PFSK-1 (cell line): ENCODE results near the gene EIF6.

Experiments
- FOXP2 ChIP-seq: optimal IDR thresholded peaks from 2 replicates; pipeline ENCODE3; 2011; ENCODE audit warnings: borderline replicate concordance, control low read depth, inconsistent platforms; ENCODE audit not compliant: insufficient read depth; ENCODE audit errors: extremely low read length, extremely low read depth
- POLR2AphosphoS5 ChIP-seq: IDR thresholded peaks from 2 replicates; pipeline ENCODE4 v1.6.1; 2012; ENCODE audit warnings: low read depth, mild to moderate bottlenecking, control low read depth, low read length, moderate library complexity
- REST ChIP-seq, 2 experiments: IDR thresholded peaks; 2 replicates each; pipeline versions ENCODE4 v1.6.1 to v1.8.0; 2011 to 2012; ENCODE audit warnings: low read depth in 2 of 2, low read length in 2 of 2, control low read depth in 1 of 2, inconsistent platforms in 1 of 2, mild to moderate bottlenecking in 1 of 2, moderate library complexity in 1 of 2; ENCODE audit not compliant: insufficient read depth in 1 of 2
- SIN3A ChIP-seq: IDR thresholded peaks from 2 replicates; pipeline ENCODE4 v1.6.1; 2012; ENCODE audit warnings: mild to moderate bottlenecking, low read length, moderate library complexity, borderline replicate concordance; ENCODE audit not compliant: insufficient read depth
- TAF1 ChIP-seq: IDR thresholded peaks from 2 replicates; pipeline ENCODE4 v1.6.1; 2012; ENCODE audit warnings: low read length, control low read depth, borderline replicate concordance; ENCODE audit not compliant: insufficient read depth

Gene EIF6

GRCh38 chr20:35248641-35249475, 35.7 kb downstream of the EIF6 start:
- no peak for TF ChIP-seq TAF1
- TF ChIP-seq FOXP2, result no peak
- no peak for TF ChIP-seq REST (IDR thresholded peaks at IDR 0.05; ENCODE audit: insufficient read depth in 1 of 2, low read depth in 2 of 2, low read length in 2 of 2)
- TF ChIP-seq POLR2AphosphoS5, result no peak
- TF ChIP-seq SIN3A, result no peak

- no peak for TF ChIP-seq POLR2AphosphoS5
- TF ChIP-seq REST (IDR thresholded peaks at IDR 0.05; ENCODE audit: insufficient read depth in 1 of 2, low read depth in 2 of 2, low read length in 2 of 2), result no peak
- TF ChIP-seq TAF1, result no peak
- TF ChIP-seq SIN3A, result no peak
- no peak for TF ChIP-seq FOXP2
Measured at GRCh38 chr20:35246723-35247122, 37.8 kb downstream of the EIF6 start.

- TF ChIP-seq SIN3A, result no peak
- TF ChIP-seq TAF1, result no peak
- no peak for TF ChIP-seq FOXP2
- TF ChIP-seq POLR2AphosphoS5, result no peak
Measured at GRCh38 chr20:35243986-35244385, 40.6 kb downstream of the EIF6 start.

- TF ChIP-seq FOXP2 (no peak), TAF1 (no peak), REST (IDR thresholded peaks at IDR 0.05; ENCODE audit: insufficient read depth in 1 of 2, low read depth in 2 of 2, low read length in 2 of 2) (no peak), SIN3A (no peak), POLR2AphosphoS5 (no peak)
Measured at GRCh38 chr20:35243317-35243716, 41.3 kb downstream of the EIF6 start.

GRCh38 chr20:35240811-35241293, 43.7 kb downstream of the EIF6 start:
- TF ChIP-seq POLR2AphosphoS5 (no peak), REST (IDR thresholded peaks at IDR 0.05; ENCODE audit: insufficient read depth in 1 of 2, low read depth in 2 of 2, low read length in 2 of 2) (no peak), TAF1 (no peak), SIN3A (no peak), FOXP2 (no peak)
